ENCODE data around the gene EID1.

DNA sequence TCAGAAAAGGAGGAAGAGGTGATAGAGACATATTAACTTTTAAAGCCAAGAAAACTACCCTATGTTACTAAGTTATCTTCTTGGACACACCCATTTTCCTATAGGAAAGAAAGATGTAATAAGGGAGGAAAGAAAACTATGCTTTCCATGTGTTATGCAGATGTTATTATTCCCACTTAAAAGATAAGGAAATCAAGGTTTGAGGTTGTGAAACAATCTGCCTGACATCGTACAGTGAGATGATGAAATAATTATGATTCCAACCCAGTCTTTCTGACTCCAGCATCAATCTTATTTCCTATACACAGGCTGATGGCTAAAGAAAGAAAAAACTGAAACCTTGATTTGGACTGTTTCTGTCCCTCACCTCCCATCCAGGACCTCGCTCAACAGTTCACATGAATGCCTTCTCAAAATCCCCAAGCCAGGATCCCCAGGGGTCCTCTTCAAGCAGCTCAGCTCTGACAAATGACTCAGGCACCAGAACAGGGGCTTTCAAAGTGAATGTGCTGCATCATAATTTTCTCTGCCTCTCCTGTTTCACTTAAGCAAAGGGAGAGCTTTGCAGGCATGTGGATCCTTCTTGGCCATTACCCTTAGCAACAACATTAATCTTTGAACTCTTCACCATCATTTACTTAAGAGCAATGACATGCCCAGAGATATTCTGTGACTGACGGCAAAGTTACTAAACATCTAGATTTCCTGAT, 12.4 kb upstream of the EID1 start:
- TF ChIP-seq LEF1 (IDR thresholded peaks at IDR 0.05; ENCODE audit: borderline replicate concordance): no peak
- no peak for TF ChIP-seq ZNF384 (IDR thresholded peaks at IDR 0.05)
